ENCODE measurements around the gene FHIT.

Gene FHIT

DNA sequence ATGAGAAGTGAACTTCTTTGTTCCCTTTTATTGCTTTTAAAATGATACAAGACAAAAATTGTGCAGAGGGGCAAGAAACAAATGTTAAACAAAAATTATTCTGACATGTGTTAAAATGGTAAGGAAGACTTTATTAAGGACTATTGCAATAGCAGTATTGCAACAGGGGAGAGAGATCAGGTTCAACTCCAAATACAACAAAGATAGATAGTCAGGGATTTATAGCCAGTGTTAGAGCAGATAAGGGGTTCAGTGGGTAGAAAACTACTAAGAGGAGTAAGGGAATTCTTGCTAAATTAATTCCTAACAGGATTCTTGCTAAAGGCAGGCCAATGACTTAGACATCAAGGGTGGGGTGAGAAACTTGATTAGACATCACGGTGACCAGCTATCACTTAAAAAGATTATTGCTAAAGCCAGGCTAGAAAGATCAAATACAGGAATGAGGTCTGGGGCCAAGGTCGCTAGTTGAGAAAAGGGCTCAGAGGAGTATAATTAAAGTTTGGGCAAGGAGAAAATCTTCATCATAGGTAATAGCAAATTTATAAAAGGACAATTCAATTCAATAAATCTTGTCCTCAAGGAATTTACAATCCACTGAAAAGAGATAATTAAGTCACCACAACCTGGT lies 81.5 kb downstream of the FHIT start:
- no peak for DNase-seq (ENCODE audit: low spot score)

DNA sequence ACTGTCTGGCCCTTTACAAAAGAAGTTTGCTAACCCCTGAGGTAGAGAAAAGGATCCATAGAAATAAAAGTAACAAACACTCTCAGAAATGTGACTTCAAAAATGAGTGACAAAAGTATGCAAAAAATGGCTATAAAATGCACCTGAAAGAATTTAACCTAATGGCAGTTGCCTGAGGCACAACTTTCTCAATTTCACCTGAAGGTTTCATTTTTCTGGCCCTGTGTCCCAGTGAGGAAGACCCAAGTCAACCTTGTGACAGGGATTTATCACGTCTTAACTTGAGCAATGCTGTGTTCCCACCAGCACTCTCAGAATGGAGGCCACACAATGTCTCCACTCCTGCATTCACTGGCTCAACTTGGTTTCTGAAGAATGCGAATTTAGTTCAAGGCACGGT lies 83.0 kb downstream of the FHIT start:
- no peak for DNase-seq (ENCODE audit: low spot score)

DNA sequence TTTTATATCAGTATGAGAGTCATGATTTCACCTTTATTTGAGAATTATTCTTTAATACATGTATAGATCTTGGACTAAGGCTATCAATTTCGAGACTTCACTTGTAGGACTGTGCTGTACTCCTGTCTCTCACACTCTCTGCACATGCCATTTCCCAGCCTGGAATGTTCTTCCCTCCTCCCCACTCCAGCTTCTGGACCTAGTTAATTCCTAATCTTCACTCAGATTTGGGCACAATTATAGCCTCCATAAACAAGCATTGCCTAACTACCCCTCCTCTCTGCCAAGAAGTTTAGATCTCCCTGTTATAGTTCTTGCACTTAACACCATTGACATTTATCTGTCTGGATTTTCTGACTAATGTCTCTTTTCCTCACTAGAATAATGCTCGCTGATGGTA lies 88.3 kb downstream of the FHIT start:
- DNase-seq (ENCODE audit: low spot score) = no peak

- DNase-seq (ENCODE audit: low spot score) = no peak
Measured at GRCh38 chr3:61158667-61159066, 92.6 kb downstream of the FHIT start.

GRCh38 chr3:61158216-61158615 lies 93.0 kb downstream of the FHIT start:
- DNase-seq (ENCODE audit: low spot score) = no peak

DNA sequence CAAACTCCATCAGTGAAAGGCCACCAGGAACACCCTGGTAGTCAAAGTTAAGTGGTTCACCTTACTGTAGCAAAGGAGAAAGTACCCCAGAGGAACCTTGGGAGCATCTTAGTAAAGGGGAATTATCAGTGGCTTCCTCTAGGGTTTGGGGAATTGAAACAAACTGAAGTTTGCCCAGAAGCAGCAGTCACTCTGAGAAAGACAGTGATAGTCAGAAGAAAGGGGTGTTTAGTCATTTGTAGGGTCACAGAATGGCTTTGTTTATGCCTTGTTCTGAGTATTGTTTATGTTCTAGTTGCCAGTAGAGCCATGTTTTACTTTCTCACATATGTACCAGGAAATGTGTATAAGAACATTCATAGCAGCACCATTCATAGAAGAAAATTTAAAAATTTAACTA lies 93.8 kb downstream of the FHIT start:
- no peak for DNase-seq (ENCODE audit: low spot score)

GRCh38 chr3:61155701-61156292 lies 95.5 kb downstream of the FHIT start:
- no peak for DNase-seq (ENCODE audit: low spot score)

DNA sequence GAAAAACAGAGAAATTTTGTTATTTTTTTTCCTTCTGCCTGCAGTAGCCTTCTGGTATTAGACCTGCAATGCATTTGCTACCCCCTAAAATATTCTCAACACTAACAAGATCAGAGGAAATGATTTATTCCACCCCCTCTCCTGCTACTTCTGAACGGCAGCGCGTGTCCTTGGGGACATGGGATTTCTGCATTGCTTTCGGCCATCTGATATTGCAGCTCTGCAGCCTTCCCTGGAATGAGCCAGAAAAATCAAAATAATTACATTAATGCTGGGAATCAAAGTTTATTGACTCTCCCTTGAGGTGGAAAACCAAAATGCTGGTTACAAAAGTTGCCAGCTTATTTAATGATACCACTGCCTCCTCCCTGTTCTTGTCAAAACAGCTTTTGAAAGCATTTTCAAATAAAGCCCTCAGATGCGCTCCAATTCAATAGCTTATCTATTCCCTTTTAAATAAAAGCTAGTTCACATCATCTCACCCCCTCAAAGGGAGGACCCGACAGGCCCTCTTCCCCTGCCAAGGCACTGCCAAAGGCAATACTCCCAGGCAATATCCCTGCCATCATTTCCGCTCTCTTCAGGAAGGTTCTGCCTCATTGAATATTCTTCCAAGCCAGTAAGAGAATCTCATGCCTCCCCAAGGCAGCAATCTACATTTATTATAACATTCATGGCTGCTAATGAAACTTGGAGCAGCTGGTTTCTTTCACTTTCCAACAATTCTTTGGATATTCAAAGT lies 96.6 kb downstream of the FHIT start:
- DNase-seq (ENCODE audit: low spot score) = no peak

- no peak for DNase-seq (ENCODE audit: low spot score)
Measured at GRCh38 chr3:61152071-61152470, 99.2 kb downstream of the FHIT start.

GRCh38 chr3:61149236-61149635 lies 102.0 kb downstream of the FHIT start:
- DNase-seq (ENCODE audit: low spot score) = no peak

DNA sequence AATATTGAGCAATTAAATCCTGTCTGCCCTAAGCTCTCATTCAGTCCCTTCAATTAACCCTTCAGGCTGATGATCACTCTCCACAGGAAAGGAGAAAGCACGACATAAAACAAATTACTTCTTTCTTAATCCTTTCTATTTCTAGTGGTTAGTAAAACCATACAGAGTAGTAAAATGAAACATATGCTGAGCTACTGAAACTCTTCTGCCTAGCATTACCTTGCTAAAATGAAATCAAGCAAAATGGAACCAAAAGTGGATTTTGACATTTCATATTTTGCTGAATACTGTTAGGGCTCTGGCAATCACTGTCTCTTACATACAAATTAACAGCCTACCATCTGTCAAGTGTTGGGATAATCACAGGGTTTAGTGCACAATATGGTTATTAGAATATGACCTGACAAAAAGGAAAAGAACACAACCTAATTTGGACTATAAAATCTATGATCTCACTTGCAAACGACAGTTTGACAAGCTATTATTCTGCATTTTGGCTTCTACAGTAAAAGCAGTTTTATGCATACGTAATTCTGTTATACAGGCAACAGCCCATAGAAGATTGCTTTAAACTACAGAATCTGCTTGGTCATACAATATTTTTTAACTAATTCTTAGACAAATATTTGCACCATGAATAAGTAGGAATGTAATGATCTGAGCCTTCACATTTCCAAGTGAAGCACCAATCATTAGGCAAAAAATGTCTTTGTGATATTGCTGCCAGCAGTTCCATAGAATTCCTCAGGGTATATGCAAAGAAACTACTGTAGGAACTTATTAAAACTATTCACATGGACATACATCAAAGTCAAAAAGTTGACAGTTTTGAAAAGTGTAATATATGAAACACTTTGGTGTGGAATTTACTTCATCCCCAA lies 105.0 kb downstream of the FHIT start:
- DNase-seq (ENCODE audit: low spot score) = no peak

DNA sequence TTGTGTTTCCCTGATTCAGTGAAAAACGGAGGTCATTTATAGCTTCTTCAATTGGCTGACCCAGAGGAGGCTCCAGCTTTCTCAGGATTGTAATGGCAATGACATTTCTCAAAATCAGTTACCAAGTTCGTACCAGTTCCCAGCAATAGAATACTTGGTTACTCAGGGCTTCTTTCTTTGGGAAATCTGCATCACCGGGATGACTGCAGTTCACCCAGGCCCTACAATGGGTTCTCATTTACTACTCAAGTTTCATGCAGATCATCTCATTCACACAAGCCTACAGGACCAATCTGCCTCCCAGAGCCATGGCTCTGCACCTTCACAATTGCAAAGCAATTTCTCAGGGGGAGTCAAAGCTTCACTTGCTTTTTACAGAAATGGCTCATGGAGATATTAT lies 109.6 kb downstream of the FHIT start:
- no peak for DNase-seq (ENCODE audit: low spot score)

DNA sequence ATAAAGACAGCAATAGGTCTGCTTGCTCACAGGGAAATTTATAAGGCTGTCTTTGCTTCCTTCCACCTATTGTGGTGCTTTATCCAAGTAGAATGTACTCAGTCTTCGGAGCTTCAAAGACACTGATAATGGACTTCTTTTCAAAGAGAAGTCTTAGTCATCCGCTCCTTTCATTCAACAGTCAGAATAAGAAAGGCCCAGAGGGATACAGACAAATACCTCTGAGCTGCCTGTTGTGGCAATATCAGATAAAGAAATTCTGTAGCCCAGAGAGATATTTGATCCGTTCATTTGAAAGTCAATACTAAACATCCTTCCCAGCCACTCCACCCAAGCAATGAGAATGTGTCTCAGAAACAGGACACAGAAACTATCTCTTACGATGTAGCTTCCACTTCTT lies 110.0 kb downstream of the FHIT start:
- no peak for DNase-seq (ENCODE audit: low spot score)

DNA sequence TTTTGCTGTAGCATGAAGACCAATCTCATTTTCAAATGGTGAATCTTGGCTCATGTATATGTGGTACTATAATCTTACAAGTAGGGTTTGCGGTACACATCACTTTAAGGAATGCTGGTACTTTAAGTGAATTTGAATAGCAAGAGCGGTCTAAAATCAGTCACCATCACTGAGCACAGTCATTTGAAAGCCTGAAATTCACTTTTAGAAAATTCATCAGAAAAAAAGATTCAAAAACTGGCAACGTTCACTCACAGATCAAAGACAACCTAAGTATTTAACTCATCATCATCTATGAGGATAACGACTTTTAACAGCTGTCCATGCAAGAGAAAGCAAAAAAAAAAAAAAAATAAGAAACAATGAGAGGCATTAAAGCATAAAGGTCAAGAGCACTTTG lies 111.6 kb downstream of the FHIT start:
- no peak for DNase-seq (ENCODE audit: low spot score)

DNA sequence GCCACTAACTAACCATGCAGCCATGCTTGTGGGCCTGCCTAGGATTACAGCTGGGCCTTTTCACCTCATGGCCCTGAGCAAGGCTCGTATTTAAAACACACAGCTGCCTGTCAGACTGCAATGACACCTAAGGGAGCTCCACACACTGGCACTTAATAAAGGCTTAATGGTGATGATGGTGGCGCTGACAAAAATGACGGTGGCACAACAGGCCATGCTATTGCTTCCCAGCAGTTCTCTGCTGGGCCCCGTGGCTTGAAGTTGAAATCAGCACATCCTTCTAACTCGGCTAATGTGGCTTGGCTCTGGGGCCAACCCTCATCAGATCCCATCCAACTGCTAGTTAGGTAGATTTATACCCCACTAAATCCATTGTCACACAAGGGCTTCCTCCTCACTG lies 112.9 kb downstream of the FHIT start:
- no peak for DNase-seq (ENCODE audit: low spot score)

- DNase-seq (ENCODE audit: low spot score) = no peak
Measured at GRCh38 chr3:61136191-61136590, 115.1 kb downstream of the FHIT start.

DNA sequence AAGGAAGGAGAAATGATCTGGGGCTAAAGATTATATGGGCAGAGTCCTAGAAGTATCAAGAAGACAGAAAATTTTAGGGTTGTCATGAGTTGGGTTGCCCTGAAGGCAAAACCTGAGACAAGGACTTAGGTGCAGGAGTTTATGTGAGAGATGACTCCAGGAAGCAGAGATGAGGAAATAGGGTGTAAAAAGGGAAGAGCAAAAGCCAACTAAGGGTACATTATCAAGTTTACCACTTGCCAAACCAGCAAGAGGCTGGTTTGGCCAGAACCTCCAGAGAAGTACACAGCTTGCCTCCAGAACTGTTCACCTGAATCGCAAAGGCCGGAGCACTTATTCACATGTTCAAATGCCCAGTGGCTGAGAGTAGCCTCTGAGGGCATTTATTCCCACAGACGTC lies 116.7 kb downstream of the FHIT start:
- DNase-seq (ENCODE audit: low spot score) = no peak

DNA sequence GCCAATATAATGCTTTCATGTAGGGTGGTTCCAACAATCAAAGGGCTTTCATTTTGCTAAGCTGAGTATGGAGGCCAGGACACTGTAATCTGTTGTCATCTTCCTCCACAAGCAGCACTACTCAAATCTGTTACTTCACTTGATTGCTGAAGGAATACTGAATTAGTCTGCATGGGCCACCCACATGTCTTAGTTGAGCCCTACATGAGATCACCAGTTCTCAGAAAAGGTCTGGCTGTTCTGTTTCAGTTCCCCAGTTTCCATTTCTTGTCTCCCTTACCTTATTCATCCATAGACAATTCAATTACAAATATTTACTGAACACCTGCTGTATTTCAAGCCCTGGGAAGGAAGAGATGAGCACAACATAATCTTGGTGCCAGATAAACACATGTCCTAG lies 119.2 kb downstream of the FHIT start:
- DNase-seq (ENCODE audit: low spot score) = no peak

- no peak for DNase-seq (ENCODE audit: low spot score)
Measured at GRCh38 chr3:61118830-61119229, 132.4 kb downstream of the FHIT start.

GRCh38 chr3:61117045-61117898 lies 134.0 kb downstream of the FHIT start:
- no peak for DNase-seq (ENCODE audit: low spot score)

GRCh38 chr3:61114316-61114953 lies 136.8 kb downstream of the FHIT start:
- no peak for DNase-seq (ENCODE audit: low spot score)

Data from kidney capillary endothelial cell (primary cell).